ENCODE results near the gene KSR2. TPM values are rescaled to one million over a fixed set of nuclear protein-coding genes. Genes with fewer than 3 reads are reported as not detected.

The KSR2 gene
- total and polyA plus RNA-seq, 10 of the 15 experiments (the other 5 are each of a cell fraction or from before 2014, with no cell fraction given): under 0.01 to 1.5 (median 0.01) TPM; not detected in 3

DNA sequence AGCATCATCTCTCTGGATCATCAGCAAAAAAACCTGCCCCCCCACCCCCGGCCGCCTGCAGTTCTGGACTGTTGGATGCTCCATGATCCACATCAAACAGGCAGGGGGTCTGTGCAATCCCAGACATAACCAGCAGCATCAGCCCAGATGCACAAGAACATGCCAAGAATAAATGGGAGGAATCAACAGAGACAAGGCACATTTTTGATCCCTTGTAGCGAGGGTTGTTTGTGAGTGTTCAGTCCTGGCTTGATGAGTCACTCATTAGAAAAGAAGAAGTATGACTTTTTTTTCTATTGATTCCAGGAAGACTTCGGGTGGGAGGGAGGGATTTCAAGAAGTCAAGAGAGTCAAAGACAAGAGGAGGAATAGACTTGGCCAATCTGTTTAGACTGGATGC is 244.2 kb downstream of the KSR2 start:
- Histone ChIP-seq H4K20me1 (ENCODE audit: control insufficient read depth, insufficient read depth) (no peaks in the 10 kb centered on the region), H3K4me3 (no peak overlapping the region), H3K27me3 (replicated peaks in 1 of 2; ENCODE audit: control insufficient read depth in 2 of 2, insufficient read depth in 2 of 2, low read length in 1 of 2) (no peaks in the 10 kb centered on the region), H3K27ac (ENCODE audit: control insufficient read depth, insufficient read depth) (no peak overlapping the region), H3K36me3 (ENCODE audit: control insufficient read depth in 2 of 2, insufficient read depth in 2 of 2, low read length in 1 of 2) (no peaks in the 10 kb centered on the region), H3K9ac (ENCODE audit: control insufficient read depth, insufficient read depth, low read length) (no peak overlapping the region), H3K79me2 (ENCODE audit: control insufficient read depth, insufficient read depth, low read length) (no peaks in the 10 kb centered on the region), H3K4me2 (ENCODE audit: control insufficient read depth, insufficient read depth) (no peak overlapping the region), H3K9me3 (replicated peaks; ENCODE audit: control insufficient read depth, insufficient read depth, low read length) (no peaks in the 10 kb centered on the region), H2AFZ (ENCODE audit: control insufficient read depth, low read depth, low read length) (no peak overlapping the region), H3K4me1 (ENCODE audit: control insufficient read depth, insufficient read depth, low read length) (no peaks in the 10 kb centered on the region)
- SMC1A ChIA-PET (ENCODE audit: uncharacterized antibody, unreplicated experiment): no interaction called here
- DNase-seq (ENCODE audit: low read depth, low spot score): no peak
- RAD21 ChIA-PET (ENCODE audit: unreplicated experiment): no interaction called here
- intact Hi-C loops (cut with micrococcal nuclease; ENCODE audit: unreplicated experiment): no loop called here
- CTCF ChIA-PET: no interaction called here
- FAIRE-seq: no peak
- ATAC-seq: no peak
- no TSS peak for BruUV-seq (replicated peaks)
- in situ Hi-C loops (cut with MboI): no loop called here
- WGBS (ENCODE audit: insufficient coverage, insufficient replicate concordance, low lambda C conversion rate, missing lambda C conversion rate): 42% methylated on average over 4 of the region's 4 CpGs
- POLR2A ChIA-PET: no interaction called here
- TF ChIP-seq SIX5 (IDR thresholded peaks at IDR 0.05; ENCODE audit: low read depth, low read length, severe bottlenecking) (no peak), FOXK2 (IDR thresholded peaks at IDR 0.05) (no peak), RCOR1 (conservative IDR thresholded peaks at IDR 0.05; ENCODE audit: low read depth, low read length) (no peak), SREBF1 (IDR thresholded peaks at IDR 0.05; ENCODE audit: low read length) (no peak), ZNF24 (IDR thresholded peaks at IDR 0.05) (no peak), BCL11A (IDR thresholded peaks at IDR 0.05; ENCODE audit: low read depth, low read length) (no peak), GABPA (IDR thresholded peaks at IDR 0.05; ENCODE audit: low read depth) (no peak), SUPT20H (IDR thresholded peaks at IDR 0.05; ENCODE audit: borderline replicate concordance, control insufficient read depth, low read depth, low read length) (no peak), MEF2B (IDR thresholded peaks at IDR 0.05; ENCODE audit: partially characterized antibody, poor library complexity, severe bottlenecking) (no peak), MYB (IDR thresholded peaks at IDR 0.05; ENCODE audit: borderline replicate concordance, low read depth, low read length) (no peak), BACH1 (IDR thresholded peaks at IDR 0.05; ENCODE audit: borderline replicate concordance) (no peak), NR2C1 (IDR thresholded peaks at IDR 0.05) (no peak)
- TF ChIP-seq, protein P1, sequence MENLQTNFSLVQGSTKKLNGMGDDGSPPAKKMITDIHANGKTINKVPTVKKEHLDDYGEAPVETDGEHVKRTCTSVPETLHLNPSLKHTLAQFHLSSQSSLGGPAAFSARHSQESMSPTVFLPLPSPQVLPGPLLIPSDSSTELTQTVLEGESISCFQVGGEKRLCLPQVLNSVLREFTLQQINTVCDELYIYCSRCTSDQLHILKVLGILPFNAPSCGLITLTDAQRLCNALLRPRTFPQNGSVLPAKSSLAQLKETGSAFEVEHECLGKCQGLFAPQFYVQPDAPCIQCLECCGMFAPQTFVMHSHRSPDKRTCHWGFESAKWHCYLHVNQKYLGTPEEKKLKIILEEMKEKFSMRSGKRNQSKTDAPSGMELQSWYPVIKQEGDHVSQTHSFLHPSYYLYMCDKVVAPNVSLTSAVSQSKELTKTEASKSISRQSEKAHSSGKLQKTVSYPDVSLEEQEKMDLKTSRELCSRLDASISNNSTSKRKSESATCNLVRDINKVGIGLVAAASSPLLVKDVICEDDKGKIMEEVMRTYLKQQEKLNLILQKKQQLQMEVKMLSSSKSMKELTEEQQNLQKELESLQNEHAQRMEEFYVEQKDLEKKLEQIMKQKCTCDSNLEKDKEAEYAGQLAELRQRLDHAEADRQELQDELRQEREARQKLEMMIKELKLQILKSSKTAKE (IDR thresholded peaks at IDR 0.05; ENCODE audit: low read depth, poor library complexity, severe bottlenecking): no peak
- TF ChIP-seq, protein P2, sequence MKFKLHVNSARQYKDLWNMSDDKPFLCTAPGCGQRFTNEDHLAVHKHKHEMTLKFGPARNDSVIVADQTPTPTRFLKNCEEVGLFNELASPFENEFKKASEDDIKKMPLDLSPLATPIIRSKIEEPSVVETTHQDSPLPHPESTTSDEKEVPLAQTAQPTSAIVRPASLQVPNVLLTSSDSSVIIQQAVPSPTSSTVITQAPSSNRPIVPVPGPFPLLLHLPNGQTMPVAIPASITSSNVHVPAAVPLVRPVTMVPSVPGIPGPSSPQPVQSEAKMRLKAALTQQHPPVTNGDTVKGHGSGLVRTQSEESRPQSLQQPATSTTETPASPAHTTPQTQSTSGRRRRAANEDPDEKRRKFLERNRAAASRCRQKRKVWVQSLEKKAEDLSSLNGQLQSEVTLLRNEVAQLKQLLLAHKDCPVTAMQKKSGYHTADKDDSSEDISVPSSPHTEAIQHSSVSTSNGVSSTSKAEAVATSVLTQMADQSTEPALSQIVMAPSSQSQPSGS (IDR thresholded peaks at IDR 0.05; ENCODE audit: low read length): no peak
- TF ChIP-seq, protein P3, sequence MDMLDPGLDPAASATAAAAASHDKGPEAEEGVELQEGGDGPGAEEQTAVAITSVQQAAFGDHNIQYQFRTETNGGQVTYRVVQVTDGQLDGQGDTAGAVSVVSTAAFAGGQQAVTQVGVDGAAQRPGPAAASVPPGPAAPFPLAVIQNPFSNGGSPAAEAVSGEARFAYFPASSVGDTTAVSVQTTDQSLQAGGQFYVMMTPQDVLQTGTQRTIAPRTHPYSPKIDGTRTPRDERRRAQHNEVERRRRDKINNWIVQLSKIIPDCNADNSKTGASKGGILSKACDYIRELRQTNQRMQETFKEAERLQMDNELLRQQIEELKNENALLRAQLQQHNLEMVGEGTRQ (IDR thresholded peaks at IDR 0.05; ENCODE audit: borderline replicate concordance, low read depth, low read length): no peak
- TF ChIP-seq, protein P4, sequence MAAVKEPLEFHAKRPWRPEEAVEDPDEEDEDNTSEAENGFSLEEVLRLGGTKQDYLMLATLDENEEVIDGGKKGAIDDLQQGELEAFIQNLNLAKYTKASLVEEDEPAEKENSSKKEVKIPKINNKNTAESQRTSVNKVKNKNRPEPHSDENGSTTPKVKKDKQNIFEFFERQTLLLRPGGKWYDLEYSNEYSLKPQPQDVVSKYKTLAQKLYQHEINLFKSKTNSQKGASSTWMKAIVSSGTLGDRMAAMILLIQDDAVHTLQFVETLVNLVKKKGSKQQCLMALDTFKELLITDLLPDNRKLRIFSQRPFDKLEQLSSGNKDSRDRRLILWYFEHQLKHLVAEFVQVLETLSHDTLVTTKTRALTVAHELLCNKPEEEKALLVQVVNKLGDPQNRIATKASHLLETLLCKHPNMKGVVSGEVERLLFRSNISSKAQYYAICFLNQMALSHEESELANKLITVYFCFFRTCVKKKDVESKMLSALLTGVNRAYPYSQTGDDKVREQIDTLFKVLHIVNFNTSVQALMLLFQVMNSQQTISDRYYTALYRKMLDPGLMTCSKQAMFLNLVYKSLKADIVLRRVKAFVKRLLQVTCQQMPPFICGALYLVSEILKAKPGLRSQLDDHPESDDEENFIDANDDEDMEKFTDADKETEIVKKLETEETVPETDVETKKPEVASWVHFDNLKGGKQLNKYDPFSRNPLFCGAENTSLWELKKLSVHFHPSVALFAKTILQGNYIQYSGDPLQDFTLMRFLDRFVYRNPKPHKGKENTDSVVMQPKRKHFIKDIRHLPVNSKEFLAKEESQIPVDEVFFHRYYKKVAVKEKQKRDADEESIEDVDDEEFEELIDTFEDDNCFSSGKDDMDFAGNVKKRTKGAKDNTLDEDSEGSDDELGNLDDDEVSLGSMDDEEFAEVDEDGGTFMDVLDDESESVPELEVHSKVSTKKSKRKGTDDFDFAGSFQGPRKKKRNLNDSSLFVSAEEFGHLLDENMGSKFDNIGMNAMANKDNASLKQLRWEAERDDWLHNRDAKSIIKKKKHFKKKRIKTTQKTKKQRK (IDR thresholded peaks at IDR 0.05; ENCODE audit: low read depth, low read length): no peak

All from GM12878 (cell line).